GM23248 (cell line): ENCODE data around the gene ASPRV1. TPM values are rescaled to one million over a fixed set of nuclear protein-coding genes. Genes with fewer than 3 reads are reported as not detected.

ENCODE experiments used
- DNase-seq: peaks from one replicate; pipeline ENCODE4 v3.0.0-alpha.2; 2015
- H2AFZ ChIP-seq: fragments of 200-600 bp; sonication (generic); 2 replicates; pipeline ENCODE4 v1.6.1; 2016; ENCODE audit warnings: antibody characterized with exemption
- H3F3A ChIP-seq: fragments of 200-600 bp; sonication (generic); 2 replicates; pipeline ENCODE4 v1.6.1; 2016; ENCODE audit warnings: mild to moderate bottlenecking, antibody characterized with exemption, mixed run types; ENCODE audit not compliant: insufficient read depth
- H3K27ac ChIP-seq: fragments of 200-600 bp; sonication (generic); 2 replicates; pipeline ENCODE4 v1.5.1; 2016; ENCODE audit warnings: mild to moderate bottlenecking
- H3K27me3 ChIP-seq: fragments of 200-600 bp; sonication (generic); replicated peaks from 2 replicates; pipeline ENCODE4 v1.6.1; 2016; ENCODE audit warnings: mild to moderate bottlenecking; ENCODE audit not compliant: insufficient read depth
- H3K36me3 ChIP-seq: fragments of 200-600 bp; sonication (generic); 2 replicates; pipeline ENCODE4 v1.6.1; 2016; ENCODE audit warnings: low read depth, mild to moderate bottlenecking
- H3K4me1 ChIP-seq: fragments of 200-600 bp; sonication (generic); 2 replicates; pipeline ENCODE4 v1.6.1; 2016; ENCODE audit warnings: mild to moderate bottlenecking; ENCODE audit not compliant: insufficient read depth
- H3K4me2 ChIP-seq: fragments of 200-600 bp; sonication (generic); one replicate; pipeline ENCODE4 v1.6.1; 2016; ENCODE audit warnings: mild to moderate bottlenecking; ENCODE audit not compliant: unreplicated experiment
- H3K4me3 ChIP-seq: fragments of 200-600 bp; sonication (generic); 2 replicates; pipeline ENCODE4 v1.5.1; 2016; ENCODE audit warnings: mild to moderate bottlenecking
- H3K79me2 ChIP-seq: fragments of 200-600 bp; sonication (generic); 2 replicates; pipeline ENCODE4 v1.6.1; 2016; ENCODE audit warnings: mild to moderate bottlenecking; ENCODE audit not compliant: insufficient read depth
- H3K9ac ChIP-seq: fragments of 200-600 bp; sonication (generic); 2 replicates; pipeline ENCODE4 v1.6.1; 2016; ENCODE audit warnings: mild to moderate bottlenecking
- H3K9me2 ChIP-seq: fragments of 200-600 bp; sonication (generic); 2 replicates; pipeline ENCODE4 v1.6.1; 2016; ENCODE audit warnings: mixed run types, mild to moderate bottlenecking, moderate library complexity; ENCODE audit not compliant: insufficient read depth
- H3K9me3 ChIP-seq: fragments of 200-600 bp; sonication (generic); one replicate; pipeline ENCODE4 v1.6.1; 2017; ENCODE audit warnings: low read depth
- H4K20me1 ChIP-seq: fragments of 200-600 bp; sonication (generic); 2 replicates; pipeline ENCODE4 v1.6.0; 2016; ENCODE audit not compliant: insufficient read depth
- EZH2 ChIP-seq: fragments of 200-600 bp; sonication (generic); IDR thresholded peaks from 2 replicates; pipeline ENCODE4 v1.6.1; 2018; ENCODE audit warnings: antibody characterized with exemption, mild to moderate bottlenecking; ENCODE audit not compliant: insufficient read depth, poor library complexity, severe bottlenecking
- EZH2phosphoT487 ChIP-seq: fragments of 200-600 bp; sonication (generic); IDR thresholded peaks from 2 replicates; pipeline ENCODE4 v1.6.1; 2018; ENCODE audit warnings: antibody characterized with exemption, moderate library complexity, mild to moderate bottlenecking, low read depth; ENCODE audit not compliant: insufficient read depth
- WGBS, 2 experiments: methylation state at CpG; one replicate each; pipeline ENCODE4 v1.1.6; 2015 to 2017; ENCODE audit warnings: low lambda C conversion rate in 2 of 2, low coverage in 1 of 2; ENCODE audit errors: missing lambda C conversion rate in 2 of 2; 5-methylcytosine and 5-hydroxymethylcytosine counted together
- in situ Hi-C: fragments of 300-500 bp; cut with MboI; formaldehyde crosslinking; loops from 2 replicates; pipeline ENCODE4 v1.15.0; 2020
- polyA plus RNA-seq: library from polyadenylated mRNA; unstranded; fragments of >200 nt; fragmentation: Nextera tagmentation; extraction: Ambion mirVana; gene quantifications from 2 replicates; pipeline ENCODE4 v1.2.1, GENCODE V29; 2016
- total RNA-seq: library from RNA; depleted of rRNA; stranded (reverse); fragments of >200 nt; shearing (Covaris generic); gene quantifications from 2 replicates; pipeline ENCODE4 v1.2.3, GENCODE V29; 2014

Gene ASPRV1
- total and polyA plus RNA-seq, 2 experiments from 2014 or later, result 0.24 to 0.86 TPM

DNA sequence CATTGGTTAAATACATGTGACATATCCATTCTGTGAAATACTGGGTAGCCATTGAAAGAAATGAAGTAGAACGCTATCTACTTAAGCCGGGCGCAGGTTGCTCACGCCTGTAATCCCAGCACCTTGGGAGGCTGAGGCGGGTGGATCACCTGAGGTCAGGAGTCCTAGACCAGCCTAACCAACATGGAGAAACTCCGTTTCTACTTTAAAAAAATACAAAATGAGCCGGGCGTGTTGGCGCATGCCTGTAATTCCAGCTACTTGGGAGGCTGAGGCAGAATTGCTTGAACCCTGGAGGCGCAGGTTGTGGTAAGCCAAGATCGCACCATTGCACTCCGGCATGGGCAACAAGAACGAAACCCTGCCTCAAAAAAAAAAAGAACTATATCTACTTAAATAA is 45.7 kb upstream of the ASPRV1 start:
- H2AFZ ChIP-seq, result no peak overlapping the region
- no peaks in the 10 kb centered on the region for H3K9me2 ChIP-seq
- no peaks in the 10 kb centered on the region for H3K79me2 ChIP-seq

DNA sequence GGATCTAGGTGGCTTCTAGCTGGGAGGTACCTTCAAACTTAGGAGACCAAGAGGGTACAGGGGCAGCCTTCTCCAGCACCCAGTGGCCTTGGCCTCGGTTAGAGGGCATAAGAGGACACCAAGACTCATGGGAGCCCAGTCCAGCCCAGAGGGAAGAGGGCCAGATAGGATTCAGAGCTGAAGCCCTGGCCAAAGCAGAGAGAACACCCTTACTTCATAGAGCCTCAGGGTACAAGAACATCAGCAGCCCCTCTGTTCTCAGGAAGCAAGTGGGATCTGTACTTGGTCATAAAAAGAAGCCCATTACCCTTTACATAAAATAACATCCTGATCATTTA is 45.0 kb upstream of the ASPRV1 start:
- no peak for DNase-seq
- no peak overlapping the region for H2AFZ ChIP-seq
- no peaks in the 10 kb centered on the region for H3K79me2 ChIP-seq
- no peaks in the 10 kb centered on the region for H3K4me1 ChIP-seq
- no peaks in the 10 kb centered on the region for H4K20me1 ChIP-seq
- no peaks in the 10 kb centered on the region for H3K9me2 ChIP-seq
- H3K27me3 ChIP-seq, result no peaks in the 10 kb centered on the region
- TF ChIP-seq EZH2, result no peak
- WGBS, 2 experiments, result 35 to 53% methylated on average over 1 of the region's 1 CpG
- H3K4me3 ChIP-seq, result no peak overlapping the region
- no peaks in the 10 kb centered on the region for H3K36me3 ChIP-seq
- H3K9me3 ChIP-seq, result no peaks in the 10 kb centered on the region
- H3K9ac ChIP-seq, result no peak overlapping the region
- H3K4me2 ChIP-seq, result no peak overlapping the region
- H3F3A ChIP-seq, result no peaks in the 10 kb centered on the region
- no peak overlapping the region for H3K27ac ChIP-seq
- in situ Hi-C loops, result no loop called here

More for the DNA sequence above, 45.7 kb upstream of the ASPRV1 start:
- no peak overlapping the region for H3K9ac ChIP-seq
- H3K36me3 ChIP-seq, result no peaks in the 10 kb centered on the region
- H3F3A ChIP-seq, result no peaks in the 10 kb centered on the region
- H3K4me2 ChIP-seq, result no peak overlapping the region
- WGBS, 2 experiments, result 94 to 95% methylated on average over 13 of the region's 13 CpGs
- no peak for TF ChIP-seq EZH2phosphoT487
- no peak for TF ChIP-seq EZH2
- in situ Hi-C loops, result no loop called here
- H3K9me3 ChIP-seq, result no peaks in the 10 kb centered on the region
- H3K27me3 ChIP-seq, result no peaks in the 10 kb centered on the region
- H4K20me1 ChIP-seq, result no peaks in the 10 kb centered on the region
- H3K27ac ChIP-seq, result no peak overlapping the region
- H3K4me3 ChIP-seq, result no peak overlapping the region
- H3K4me1 ChIP-seq, result no peaks in the 10 kb centered on the region
- no peak for DNase-seq

DNA sequence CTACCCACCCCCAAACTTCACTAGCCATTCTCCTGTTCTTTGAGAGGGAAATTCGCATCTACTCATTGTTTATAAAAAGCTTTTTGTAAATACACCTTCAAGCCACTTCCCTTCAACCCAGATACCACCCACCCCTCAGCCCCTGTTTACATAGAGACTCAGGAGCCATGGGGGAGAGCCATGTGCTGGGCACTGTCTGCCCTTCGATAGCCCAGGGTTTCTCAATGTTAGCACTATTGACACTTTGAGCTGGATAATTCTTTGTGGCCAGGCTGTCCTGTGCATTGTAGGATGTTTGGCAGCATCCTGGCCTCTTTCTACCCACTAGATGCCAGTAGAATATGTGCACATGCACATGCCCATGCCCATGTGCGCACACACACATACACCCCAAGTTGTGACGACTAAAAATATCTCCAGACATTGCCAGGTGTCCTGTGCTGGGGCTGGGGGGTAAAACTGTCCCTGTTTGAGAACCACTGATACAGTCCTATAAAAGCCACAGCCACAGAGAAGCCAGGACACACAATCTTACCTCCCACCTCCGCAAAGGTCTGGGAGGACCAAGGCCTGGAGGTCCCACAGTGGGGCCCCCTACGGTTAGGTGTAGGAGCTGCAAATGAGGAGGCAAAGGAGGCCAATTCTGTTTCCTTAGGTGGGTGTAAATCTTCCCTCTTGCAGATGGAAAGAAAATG is 44.5 kb upstream of the ASPRV1 start:
- Histone ChIP-seq H3F3A (no peaks in the 10 kb centered on the region), H3K79me2 (no peaks in the 10 kb centered on the region), H3K27ac (no peak overlapping the region), H3K9me3 (no peaks in the 10 kb centered on the region), H4K20me1 (no peaks in the 10 kb centered on the region), H2AFZ (no peak overlapping the region), H3K36me3 (no peaks in the 10 kb centered on the region), H3K27me3 (no peaks in the 10 kb centered on the region), H3K4me3 (no peak overlapping the region), H3K4me1 (no peaks in the 10 kb centered on the region), H3K4me2 (no peak overlapping the region), H3K9ac (no peak overlapping the region), H3K9me2 (no peaks in the 10 kb centered on the region)
- TF ChIP-seq EZH2phosphoT487, result no peak
- TF ChIP-seq EZH2, result no peak
- in situ Hi-C loops, result no loop called here
- DNase-seq, result no peak
- WGBS, 2 experiments, result 80 to 84% methylated on average over 6 of the region's 6 CpGs

DNA sequence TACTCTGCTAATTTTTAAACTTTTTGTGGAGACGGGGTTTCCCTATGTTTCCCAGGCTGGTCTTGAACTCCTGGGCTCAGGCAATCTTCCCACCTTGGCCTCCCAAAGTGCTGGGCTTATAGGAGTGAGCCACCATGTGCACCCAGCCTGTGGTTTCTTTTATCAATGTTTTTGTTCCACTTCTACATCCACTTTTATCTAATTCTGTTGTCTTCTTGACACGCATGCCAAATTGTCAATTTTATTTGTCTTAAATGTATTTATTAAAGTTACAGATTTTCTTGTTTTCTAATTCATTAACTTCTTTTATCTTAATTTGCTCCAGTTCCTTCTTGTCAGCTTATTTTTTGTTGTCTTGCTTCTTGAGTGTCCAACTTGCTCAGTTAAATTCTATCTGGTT is 43.8 kb upstream of the ASPRV1 start:
- no peaks in the 10 kb centered on the region for H3K79me2 ChIP-seq
- no peak overlapping the region for H3K27ac ChIP-seq
- H3K36me3 ChIP-seq, result no peaks in the 10 kb centered on the region
- H3K27me3 ChIP-seq, result no peaks in the 10 kb centered on the region
- no peaks in the 10 kb centered on the region for H3K9me3 ChIP-seq
- in situ Hi-C loops, result no loop called here
- no peaks in the 10 kb centered on the region for H3F3A ChIP-seq
- no peak for TF ChIP-seq EZH2
- no peak for TF ChIP-seq EZH2phosphoT487
- no peaks in the 10 kb centered on the region for H3K9me2 ChIP-seq
- WGBS, 2 experiments, result 71 to 83% methylated on average over 2 of the region's 2 CpGs
- H3K4me1 ChIP-seq, result no peaks in the 10 kb centered on the region
- no peaks in the 10 kb centered on the region for H4K20me1 ChIP-seq
- H3K9ac ChIP-seq, result no peak overlapping the region
- no peak overlapping the region for H2AFZ ChIP-seq
- no peak overlapping the region for H3K4me2 ChIP-seq
- H3K4me3 ChIP-seq, result no peak overlapping the region
- no peak for DNase-seq
